Gastrocnemius medialis (tissue), 4 donors: ENCODE results near the gene NDUFS4.

Experiments used
- CTCF ChIP-seq, 5 experiments: fragments of 450-650 bp in 3 of 5; fragments of 200-600 bp in 2 of 5; sonication (generic) in 2 of 5; IDR thresholded peaks in 4 of 5; conservative IDR thresholded peaks in 1 of 5; 1 replicate in 4 of 5; 2 replicates in 1 of 5; pipeline ENCODE4 v1.5.1; 2016 to 2019; ENCODE audit warnings: antibody characterized with exemption in 5 of 5, mild to moderate bottlenecking in 3 of 5, moderate library complexity in 3 of 5
- POLR2A ChIP-seq, 2 donors: fragments of 450-650 bp; IDR thresholded peaks; one replicate each; pipeline ENCODE4 v1.6.1; 2017; ENCODE audit warnings: antibody characterized with exemption in 2 of 2, mild to moderate bottlenecking in 2 of 2, moderate library complexity in 2 of 2

- TF ChIP-seq POLR2A (IDR thresholded peaks at IDR 0.05) (no peak), CTCF (IDR thresholded peaks at IDR 0.05 in 4 of 5, conservative IDR thresholded peaks at IDR 0.05 in 1 of 5) (no peak)
These were observed 6.0 kb upstream of the NDUFS4 start for GRCh38 chr5:53554444-53554843.
